Right ventricle myocardium superior (tissue), 1 donor: ENCODE results near the gene FAM89B. TPM values are rescaled to one million over a fixed set of nuclear protein-coding genes. Genes with fewer than 3 reads are reported as not detected.
"Not testable (repeated sequence)": the region's sequence is repeated elsewhere in the genome, so short reads cannot be mapped to it uniquely, and the experiment has no call there.

ENCODE experiments used
- ATAC-seq: fragments of 200-7000 bp; cut with Tn5 transposase; one replicate; pipeline ENCODE4 v1.9.1; 2020; ENCODE audit warnings: mild to moderate bottlenecking; ENCODE audit not compliant: poor library complexity
- DNase-seq: peaks from one replicate; pipeline ENCODE4 v3.0.0-alpha.2; 2020
- intact Hi-C: fragments of 100-400 bp; cut with DNase I; formaldehyde crosslinking; loops from one replicate; pipeline ENCODE4 v1.11.2; 2022
- total RNA-seq: library from RNA; stranded (reverse); fragmentation: NEBNext Ultra II Directional; extraction: Animal tissue kit (Norgen Biotek cat#: 25700); gene quantifications from one replicate; pipeline ENCODE4 v1.2.1, GENCODE V29; 2021
- donor health status: DM: no; HTN: yes; CAD: no; lungs with severe emphysema.

FAM89B gene
- total RNA-seq, 1 donor from 2014 or later, result 36.1 TPM

GRCh38 chr11:65553301-65554001, 18.9 kb upstream of the FAM89B start:
- intact Hi-C loops, result no loop called here
- no peak for DNase-seq
- no peak for ATAC-seq

GRCh38 chr11:65554057-65554818, 18.1 kb upstream of the FAM89B start:
- ATAC-seq, result no peak
- DNase-seq, result no peak
- intact Hi-C loops, result no loop called here

GRCh38 chr11:65554842-65555430, 17.4 kb upstream of the FAM89B start:
- ATAC-seq, result no peak
- DNase-seq, result no peak
- intact Hi-C loops, result no loop called here

- intact Hi-C loops, result no loop called here
- peak; percentile 73 for DNase-seq
Measured at GRCh38 chr11:65555693-65556231, 16.6 kb upstream of the FAM89B start.

GRCh38 chr11:65556470-65557279, 15.7 kb upstream of the FAM89B start:
- DNase-seq (no peak), ATAC-seq (no peak)
- intact Hi-C loops, result no loop called here

More at GRCh38 chr11:65555693-65556231, 16.6 kb upstream of the FAM89B start:
- no peak for ATAC-seq

GRCh38 chr11:65557280-65558001, 14.9 kb upstream of the FAM89B start:
- ATAC-seq (no peak), DNase-seq (no peak)
- intact Hi-C loops, result no loop called here

- intact Hi-C loops, result no loop called here
- ATAC-seq (peak; percentile 90), DNase-seq (peak; percentile 91)
Measured at GRCh38 chr11:65558002-65558929, 14.1 kb upstream of the FAM89B start, which contains the start of gene LTBP3. LTBP3 (minus strand) TSS chr11:65558359; CDS start chr11:65557959, 400 bp downstream.

GRCh38 chr11:65558930-65559509, 13.3 kb upstream of the FAM89B start:
- intact Hi-C loops, result no loop called here
- DNase-seq (peak; percentile 88), ATAC-seq (peak; percentile 76)

GRCh38 chr11:65559535-65559934, 12.8 kb upstream of the FAM89B start:
- DNase-seq (no peak), ATAC-seq (no peak)
- intact Hi-C loops, result no loop called here

- peak; percentile 40 for ATAC-seq
- no peak for DNase-seq
Measured at GRCh38 chr11:65559951-65560537, 12.3 kb upstream of the FAM89B start.

GRCh38 chr11:65560555-65561418, 11.6 kb upstream of the FAM89B start:
- intact Hi-C loops, result no loop called here
- DNase-seq (peak; percentile 76), ATAC-seq (no peak)

More at GRCh38 chr11:65559951-65560537, 12.3 kb upstream of the FAM89B start:
- intact Hi-C loops, result no loop called here

- intact Hi-C loops, result no loop called here
- no peak for DNase-seq
- ATAC-seq, result no peak
Measured at GRCh38 chr11:65562020-65562419, 10.3 kb upstream of the FAM89B start.

GRCh38 chr11:65562788-65563187, 9.6 kb upstream of the FAM89B start:
- intact Hi-C loops, result no loop called here
- ATAC-seq (no peak), DNase-seq (no peak)

GRCh38 chr11:65563601-65564000, 8.7 kb upstream of the FAM89B start:
- no peak for ATAC-seq

GRCh38 chr11:65564879-65565559, 7.3 kb upstream of the FAM89B start:
- DNase-seq, intact Hi-C loops, ATAC-seq: not testable (repeated sequence)

More at GRCh38 chr11:65563601-65564000, 8.7 kb upstream of the FAM89B start:
- DNase-seq, result no peak
- intact Hi-C loops, result no loop called here
